Right ventricle myocardium inferior (tissue), 1 donor: ENCODE results near the gene FHIP2A. TPM values are rescaled to one million over a fixed set of nuclear protein-coding genes. Genes with fewer than 3 reads are reported as not detected.
"Not testable (repeated sequence)": the region's sequence is repeated elsewhere in the genome, so short reads cannot be mapped to it uniquely, and the experiment has no call there.

Experiments used
- ATAC-seq: fragments of 200-7000 bp; cut with Tn5 transposase; one replicate; pipeline ENCODE4 v1.9.1; 2020; ENCODE audit warnings: mild to moderate bottlenecking, moderate library complexity
- DNase-seq: peaks from one replicate; pipeline ENCODE4 v3.0.0; 2021; ENCODE audit errors: missing footprints
- intact Hi-C: fragments of 100-400 bp; cut with DNase I; formaldehyde crosslinking; loops from one replicate; pipeline ENCODE4 v1.11.0; 2022
- total RNA-seq: library from RNA; stranded (reverse); fragmentation: NEBNext Ultra II Directional; extraction: Animal tissue kit (Norgen Biotek cat#: 25700); gene quantifications from one replicate; pipeline ENCODE4 v1.2.1, GENCODE V29; 2021
- donor health status: DM: no; HTN: yes; CAD: no; lungs with severe emphysema.

Gene FHIP2A
- total RNA-seq, 1 donor from 2014 or later, result 25.2 TPM

- ATAC-seq (no peak), DNase-seq (no peak)
- intact Hi-C loops, result no loop called here
Observed at GRCh38 chr10:114810926-114811325, 10.7 kb upstream of the FHIP2A start.

- ATAC-seq (no peak), DNase-seq (no peak)
- intact Hi-C loops, result no loop called here
Observed at GRCh38 chr10:114811862-114812261, 9.7 kb upstream of the FHIP2A start.

GRCh38 chr10:114815791-114816190, 5.8 kb upstream of the FHIP2A start:
- ATAC-seq, result no peak
- DNase-seq, result no peak
- intact Hi-C loops, result no loop called here

GRCh38 chr10:114816308-114816707, 5.3 kb upstream of the FHIP2A start:
- intact Hi-C loops, result no loop called here
- ATAC-seq (no peak), DNase-seq (no peak)

GRCh38 chr10:114819322-114819721, 2.3 kb upstream of the FHIP2A start:
- intact Hi-C loops, result no loop called here
- no peak for ATAC-seq
- no peak for DNase-seq

- intact Hi-C loops, result loop anchor here (5.0 to 10.0 kb wide), 3 partner anchors 350 to 647 kb away; partner anchors contain the start of genes CCDC186 and TDRD1
- DNase-seq (no peak), ATAC-seq (peak; percentile 66)
Observed at GRCh38 chr10:114821915-114822443, 399 bp downstream of the FHIP2A start.

- intact Hi-C loops, result loop anchor here (5.0 to 10.0 kb wide), 3 partner anchors 350 to 648 kb away; partner anchors contain the start of genes CCDC186 and TDRD1
- peak; percentile 24 for ATAC-seq
- DNase-seq, result peak; percentile 69
Observed at GRCh38 chr10:114822444-114823076, 980 bp downstream of the FHIP2A start.

GRCh38 chr10:114823077-114823463, 1.5 kb downstream of the FHIP2A start:
- intact Hi-C loops, result loop anchor here (5.0 to 10.0 kb wide), 3 partner anchors 351 to 648 kb away; partner anchors contain the start of genes CCDC186 and TDRD1

GRCh38 chr10:114824391-114824790, 2.8 kb downstream of the FHIP2A start:
- ATAC-seq (no peak), DNase-seq (no peak)
- intact Hi-C loops, result loop anchor here (5.0 to 10.0 kb wide), 3 partner anchors 352 to 650 kb away; partner anchors contain the start of genes CCDC186 and TDRD1

More at GRCh38 chr10:114823077-114823463, 1.5 kb downstream of the FHIP2A start:
- ATAC-seq (no peak), DNase-seq (no peak)

GRCh38 chr10:114825513-114826253, 4.1 kb downstream of the FHIP2A start:
- intact Hi-C loops, result loop anchor here (10.0 kb wide), 2 partner anchors 521 to 651 kb away; partner anchors contain the start of genes CCDC186 and TDRD1

GRCh38 chr10:114829160-114829909, 7.8 kb downstream of the FHIP2A start:
- DNase-seq (no peak), ATAC-seq (peak; percentile 15)
- intact Hi-C loops, result loop anchor here (10.0 kb wide), 2 partner anchors 525 to 655 kb away; partner anchors contain the start of genes CCDC186 and TDRD1

More at GRCh38 chr10:114825513-114826253, 4.1 kb downstream of the FHIP2A start:
- DNase-seq (no peak), ATAC-seq (no peak)

GRCh38 chr10:114831186-114831867, 9.7 kb downstream of the FHIP2A start:
- ATAC-seq, result no peak
- no peak for DNase-seq
- intact Hi-C loops, result no loop called here

- no peak for ATAC-seq
- intact Hi-C loops, result no loop called here
- DNase-seq, result no peak
Observed at GRCh38 chr10:114837690-114838089, 16.1 kb downstream of the FHIP2A start.

GRCh38 chr10:114839901-114840300, 18.3 kb downstream of the FHIP2A start:
- intact Hi-C loops, result no loop called here
- ATAC-seq (no peak), DNase-seq (no peak)

- no peak for ATAC-seq
Observed at GRCh38 chr10:114845978-114846693, 24.6 kb downstream of the FHIP2A start.

GRCh38 chr10:114847517-114847916, 25.9 kb downstream of the FHIP2A start:
- intact Hi-C loops, ATAC-seq, DNase-seq: not testable (repeated sequence)

More at GRCh38 chr10:114845978-114846693, 24.6 kb downstream of the FHIP2A start:
- intact Hi-C loops, result no loop called here
- DNase-seq, result no peak

GRCh38 chr10:114849674-114850073, 28.1 kb downstream of the FHIP2A start:
- ATAC-seq, result no peak
- DNase-seq, result no peak
- intact Hi-C loops, result no loop called here

- no peak for ATAC-seq
- DNase-seq, result no peak
- intact Hi-C loops, result no loop called here
Observed at GRCh38 chr10:114850126-114850525, 28.5 kb downstream of the FHIP2A start.
